GM12892 (cell line): ENCODE measurements around the gene BICRA.

ENCODE experiments used
- POLR2A ChIP-seq: IDR thresholded peaks from 2 replicates; pipeline ENCODE4 v1.6.1; 2011; ENCODE audit warnings: low read depth, low read length, control low read depth
- POLR2AphosphoS5 ChIP-seq: IDR thresholded peaks from 2 replicates; pipeline ENCODE4 v1.6.1; 2011; ENCODE audit warnings: low read depth, low read length, control low read depth
- TAF1 ChIP-seq: IDR thresholded peaks from 2 replicates; pipeline ENCODE4 v1.6.1; 2011; ENCODE audit warnings: low read depth, mild to moderate bottlenecking, control low read depth, low read length, borderline replicate concordance

DNA sequence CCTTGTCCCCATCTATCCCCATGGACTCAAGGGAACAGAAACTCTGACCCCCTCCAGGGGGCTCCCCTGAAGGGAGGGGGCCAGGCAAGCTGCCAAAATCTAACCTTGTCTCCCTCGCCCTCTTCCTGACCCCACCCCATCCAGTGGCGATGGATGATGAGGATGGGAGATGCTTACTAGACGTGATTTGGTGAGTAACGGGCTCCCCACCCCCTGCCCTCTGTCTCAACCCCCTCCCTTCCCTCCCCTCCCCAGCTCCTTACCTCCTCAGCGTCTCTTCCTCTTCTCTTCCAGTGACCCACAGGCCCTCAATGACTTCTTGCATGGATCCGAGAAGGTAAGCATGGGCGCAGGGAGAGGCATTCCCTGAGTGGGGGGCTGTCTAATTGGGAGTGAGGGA is 64.5 kb downstream of the BICRA start:
- no peak for TF ChIP-seq TAF1
- no peak for TF ChIP-seq POLR2AphosphoS5
- TF ChIP-seq POLR2A: no peak
